NCI-H1694 (cell line): ENCODE results near the gene ZNF398.

Experiments used
- DNase-seq: peaks from one replicate; lab custom pipeline; 2025; lab: John Stamatoyannopoulos, UW

The ZNF398 gene

DNA sequence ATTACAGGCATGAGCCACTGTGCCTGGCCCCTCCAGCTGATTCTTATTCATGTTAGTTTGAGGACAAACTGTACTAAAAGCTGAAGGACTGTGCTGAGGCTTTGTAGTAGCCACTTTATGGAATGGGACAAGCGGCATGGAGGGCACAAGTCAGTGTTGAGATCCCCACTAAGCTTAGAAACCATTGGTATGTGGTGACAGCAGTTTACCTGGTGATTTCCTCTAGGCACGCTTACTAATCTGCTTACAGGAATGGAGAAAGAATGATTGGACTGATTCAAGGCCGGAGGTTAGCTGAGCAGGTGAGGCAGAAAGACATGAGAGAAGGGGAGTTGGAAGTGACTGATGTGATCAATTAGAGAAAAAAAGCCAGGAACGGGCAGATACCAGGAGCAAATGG, 3.7 kb downstream of the ZNF398 start:
- DNase-seq, result no peak

DNA sequence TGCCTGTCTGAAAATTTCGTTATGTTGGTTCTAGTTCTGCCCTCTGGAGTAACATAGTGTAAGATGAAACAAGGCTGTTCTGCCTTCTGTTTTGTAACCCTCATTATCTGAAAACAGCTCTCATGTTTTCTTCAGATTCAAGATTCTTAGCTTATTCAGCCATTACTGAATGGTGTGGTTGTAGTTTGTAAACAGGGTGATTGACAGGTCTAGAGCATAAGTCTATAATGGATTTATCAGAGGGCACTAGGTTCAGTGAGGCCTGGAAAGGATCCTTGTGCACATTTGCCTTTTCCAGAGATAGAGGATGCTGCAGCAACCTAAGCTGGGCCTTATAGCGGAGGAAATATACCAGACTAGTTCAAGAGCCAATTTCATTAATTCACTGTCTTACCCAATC, 6.1 kb downstream of the ZNF398 start:
- no peak for DNase-seq

DNA sequence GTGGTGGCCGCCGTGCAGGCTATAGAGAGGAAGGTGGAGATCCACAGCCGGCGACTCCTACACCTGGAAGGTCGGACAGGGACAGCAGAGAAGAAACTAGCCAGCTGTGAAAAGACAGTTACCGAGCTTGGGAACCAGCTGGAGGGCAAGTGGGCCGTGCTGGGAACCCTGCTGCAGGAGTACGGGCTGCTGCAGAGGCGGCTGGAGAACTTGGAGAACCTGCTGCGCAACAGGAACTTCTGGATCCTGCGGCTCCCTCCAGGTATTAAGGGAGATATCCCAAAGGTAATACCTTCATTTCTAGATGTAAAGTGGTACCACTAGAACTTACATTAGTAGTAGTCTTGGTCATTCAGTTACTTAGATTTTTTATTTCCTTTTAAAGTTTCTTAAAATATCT, 6.8 kb downstream of the ZNF398 start:
- no peak for DNase-seq

DNA sequence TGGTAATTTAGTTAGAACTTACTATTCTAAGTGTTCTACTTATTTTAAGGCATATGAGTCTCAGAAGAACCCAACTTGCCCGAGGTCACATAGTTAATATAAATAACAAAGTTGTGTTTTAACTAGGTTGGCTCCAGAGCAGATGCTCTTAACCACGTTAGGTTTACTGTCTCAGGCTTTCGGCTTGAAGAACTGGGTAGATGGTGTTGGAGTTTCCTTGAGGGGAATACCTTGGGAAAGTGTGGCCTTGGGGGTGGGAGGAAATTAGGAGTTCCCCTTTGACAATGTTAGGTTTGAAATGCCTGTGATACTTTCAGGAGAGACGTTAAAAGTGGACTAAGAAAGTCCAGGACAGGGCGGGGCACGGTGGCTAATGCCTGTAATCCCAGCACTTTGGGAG, 9.6 kb downstream of the ZNF398 start:
- DNase-seq, result no peak

DNA sequence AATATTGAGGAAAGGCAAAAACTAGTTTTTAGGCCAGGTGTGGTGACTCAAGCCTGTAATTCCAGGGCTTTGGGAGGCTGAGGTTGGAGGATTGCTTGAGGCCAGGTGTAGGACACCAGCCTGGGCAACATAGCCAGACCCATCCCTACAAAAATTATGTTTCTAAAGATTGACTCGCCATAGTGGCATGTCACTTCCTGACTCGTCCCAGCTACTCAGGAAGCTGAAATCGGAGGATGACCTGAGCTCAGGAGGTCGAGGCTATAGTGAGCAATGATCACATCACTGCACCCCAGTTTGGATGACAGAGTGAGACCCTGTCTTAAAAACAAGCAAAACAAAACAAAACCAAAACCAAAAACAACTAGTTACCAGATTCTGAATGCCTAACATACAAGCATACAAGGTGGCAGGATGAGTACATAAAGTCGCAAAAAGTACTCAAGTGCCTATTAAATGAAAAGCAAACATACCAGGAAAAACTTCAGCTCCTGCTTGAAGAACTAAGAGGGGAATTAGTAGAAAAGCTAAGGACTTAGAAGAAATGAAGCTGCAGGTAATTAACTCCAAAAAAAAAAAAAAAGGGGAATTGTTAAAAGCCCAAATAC, 14.1 kb downstream of the ZNF398 start:
- DNase-seq, result no peak

DNA sequence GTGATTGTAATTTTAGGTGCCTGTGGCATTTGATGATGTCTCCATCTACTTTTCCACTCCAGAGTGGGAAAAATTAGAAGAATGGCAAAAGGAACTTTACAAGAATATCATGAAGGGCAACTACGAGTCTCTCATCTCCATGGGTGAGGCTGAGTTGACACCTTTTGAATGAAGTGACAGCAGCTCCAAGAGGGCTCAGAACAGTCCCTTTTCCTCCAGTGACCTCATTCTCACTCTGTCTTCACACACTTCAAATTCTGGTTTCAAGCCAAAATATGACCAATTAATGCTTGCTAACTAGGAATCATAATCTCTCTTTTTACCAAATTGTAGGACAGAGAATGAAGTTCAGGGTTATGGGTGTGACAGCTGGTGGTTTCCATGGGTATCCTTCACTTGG, 18.9 kb downstream of the ZNF398 start:
- DNase-seq, result no peak

DNA sequence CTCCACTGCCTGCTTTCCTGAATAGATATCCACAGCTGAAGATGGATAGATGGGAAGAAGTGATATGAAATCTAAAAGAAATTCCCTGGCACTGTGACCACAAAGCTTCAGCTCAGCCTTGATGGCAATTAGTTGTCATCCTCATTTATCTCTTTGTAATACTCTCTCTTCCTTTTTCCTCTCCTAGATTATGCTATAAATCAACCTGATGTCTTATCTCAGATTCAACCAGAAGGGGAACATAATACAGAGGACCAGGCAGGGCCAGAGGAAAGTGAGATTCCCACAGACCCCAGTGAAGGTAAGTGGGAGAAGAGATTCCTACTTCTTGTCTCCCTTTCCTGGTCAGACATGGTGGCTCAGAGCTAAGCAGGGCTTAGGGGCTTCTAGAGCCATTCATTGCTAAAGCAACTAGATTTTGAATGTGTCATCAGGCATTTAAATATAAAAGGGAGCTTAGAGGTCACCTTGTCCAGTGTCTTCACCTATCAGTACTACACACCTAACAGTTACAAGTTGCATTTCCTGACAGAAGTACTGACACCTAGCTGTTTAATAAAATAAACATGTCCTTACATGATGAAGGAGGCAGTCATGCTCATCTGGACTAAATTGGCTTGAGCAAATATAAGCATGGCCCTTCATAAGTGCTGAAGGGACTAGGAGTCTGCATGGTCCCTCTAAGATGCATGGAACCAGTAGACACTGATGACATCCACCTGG, 19.5 kb downstream of the ZNF398 start:
- no peak for DNase-seq

DNA sequence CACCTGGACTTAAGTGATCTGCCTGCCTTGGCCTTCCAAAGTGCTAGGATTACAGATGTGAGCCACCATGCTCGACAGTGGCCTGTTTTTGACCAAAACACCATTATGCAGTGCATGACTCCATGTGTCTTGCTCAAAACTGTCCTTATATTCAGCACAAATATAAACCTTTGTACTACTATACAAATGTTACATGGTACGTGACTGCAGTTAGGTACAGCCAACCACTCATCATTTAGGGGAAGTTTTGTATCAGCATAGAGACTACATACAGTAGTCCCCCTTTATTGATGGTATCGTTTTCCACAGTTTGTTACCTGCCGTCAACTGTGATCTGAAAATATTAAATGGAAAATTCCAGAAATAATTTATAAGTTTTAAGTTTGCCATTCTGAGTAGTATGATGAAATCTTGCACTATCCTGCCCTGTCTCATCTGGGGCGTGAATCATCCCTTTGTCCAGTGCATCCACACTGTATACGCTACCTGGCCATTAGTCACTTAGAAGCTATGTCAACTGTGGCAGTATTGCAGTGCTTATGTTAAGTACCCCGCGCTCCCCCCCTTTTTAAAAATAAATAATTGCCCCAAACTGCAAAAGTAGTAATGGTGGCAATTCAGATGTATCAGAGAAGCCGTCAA, 24.8 kb downstream of the ZNF398 start:
- no peak for DNase-seq

DNA sequence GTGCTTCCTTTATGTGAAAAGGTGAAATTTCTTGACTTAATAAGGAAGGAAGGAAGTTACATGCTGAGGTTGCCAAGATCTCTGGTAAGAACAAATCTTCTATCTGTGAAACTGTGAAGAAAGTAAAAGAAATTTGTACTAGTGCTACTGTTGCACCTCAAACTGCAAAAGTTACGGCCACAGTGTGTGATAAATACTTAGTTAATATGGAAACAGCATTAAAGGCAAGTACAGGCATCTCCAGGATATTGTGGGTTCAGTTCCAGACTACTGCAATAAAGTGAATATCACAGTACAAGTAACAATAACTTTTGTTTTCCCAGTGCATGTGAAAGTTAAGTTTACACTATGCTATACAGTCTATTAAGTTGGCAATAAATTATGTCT, 25.3 kb downstream of the ZNF398 start:
- DNase-seq, result no peak

DNA sequence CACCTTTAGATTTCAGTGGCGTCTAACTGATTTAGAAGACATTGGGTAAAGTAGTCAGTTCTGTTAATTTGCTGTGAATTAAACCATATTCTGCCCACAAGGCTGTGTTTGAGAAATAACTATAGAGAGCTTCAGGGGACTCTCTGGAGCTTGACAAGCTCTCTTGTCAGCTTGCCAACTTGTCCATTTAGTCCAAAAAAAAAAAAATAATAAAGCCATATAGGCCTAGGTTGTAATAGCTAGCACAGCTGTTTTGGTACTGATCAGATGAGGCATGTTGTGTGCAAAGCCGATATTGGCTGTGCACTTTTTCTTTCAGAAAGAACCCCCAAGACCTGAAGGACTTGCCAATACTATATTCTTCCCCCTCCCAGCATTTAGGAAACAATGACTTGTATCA, 27.9 kb downstream of the ZNF398 start:
- DNase-seq, result no peak

DNA sequence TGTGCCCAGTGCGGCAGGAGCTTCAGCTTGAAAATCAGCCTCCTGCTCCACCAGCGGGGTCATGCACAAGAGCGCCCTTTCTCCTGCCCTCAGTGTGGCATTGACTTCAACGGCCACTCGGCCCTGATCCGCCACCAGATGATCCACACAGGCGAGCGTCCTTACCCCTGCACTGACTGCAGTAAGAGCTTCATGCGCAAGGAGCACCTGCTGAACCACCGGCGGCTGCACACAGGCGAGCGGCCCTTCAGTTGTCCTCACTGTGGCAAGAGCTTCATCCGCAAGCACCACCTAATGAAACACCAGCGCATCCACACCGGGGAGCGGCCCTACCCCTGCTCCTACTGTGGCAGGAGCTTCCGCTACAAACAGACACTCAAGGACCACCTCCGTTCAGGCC, 32.0 kb downstream of the ZNF398 start:
- DNase-seq, result no peak

DNA sequence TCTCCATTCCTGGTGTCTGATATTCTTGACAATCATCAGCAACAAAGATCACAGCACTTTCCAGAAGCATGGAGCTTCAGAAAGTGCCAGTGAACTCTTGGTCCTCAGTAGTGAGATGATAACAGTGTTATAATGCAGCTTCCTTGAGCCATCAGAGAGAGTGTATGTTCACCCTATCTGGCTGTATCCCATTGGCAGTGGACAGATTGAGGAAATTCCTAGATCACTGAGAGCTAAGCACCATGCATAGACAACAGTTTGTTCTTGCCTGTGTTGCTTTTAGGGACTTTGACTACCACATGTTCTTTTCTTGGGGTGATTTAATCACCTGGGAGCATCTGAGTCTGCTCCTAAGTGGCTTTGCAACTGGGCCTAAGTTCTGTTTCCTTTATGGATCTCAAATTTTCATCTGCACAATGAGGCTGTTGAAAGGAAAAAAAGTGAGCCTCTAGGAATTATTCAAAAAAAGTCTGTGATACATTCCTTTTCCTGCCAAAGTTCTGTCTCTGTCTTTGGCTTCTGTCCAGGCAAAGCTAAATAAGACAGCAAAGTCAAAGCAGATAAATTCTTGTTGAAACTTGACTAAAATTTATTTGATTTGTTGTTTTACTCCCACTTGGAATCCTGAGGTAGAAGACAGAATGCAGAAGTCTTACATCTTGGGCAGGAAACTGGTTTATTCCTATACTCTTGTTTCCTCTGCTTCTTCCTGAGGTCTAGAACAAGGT, 33.6 kb downstream of the ZNF398 start:
- no peak for DNase-seq

DNA sequence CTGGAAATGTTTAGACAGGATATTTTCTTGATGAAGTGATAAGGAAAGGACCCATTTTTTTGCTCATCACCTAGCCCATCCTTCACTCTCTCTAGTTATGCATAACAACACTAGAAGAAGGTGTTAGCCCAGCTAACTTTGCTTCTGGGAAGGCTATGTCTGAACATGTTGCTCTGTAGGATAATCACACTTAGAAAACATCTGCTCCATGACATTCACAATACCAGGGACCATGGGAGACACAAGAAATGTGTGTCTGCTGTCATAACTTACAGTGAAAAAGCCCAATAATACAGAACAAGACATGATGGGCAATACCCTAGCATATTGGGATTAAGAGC, 34.2 kb downstream of the ZNF398 start:
- DNase-seq, result no peak

DNA sequence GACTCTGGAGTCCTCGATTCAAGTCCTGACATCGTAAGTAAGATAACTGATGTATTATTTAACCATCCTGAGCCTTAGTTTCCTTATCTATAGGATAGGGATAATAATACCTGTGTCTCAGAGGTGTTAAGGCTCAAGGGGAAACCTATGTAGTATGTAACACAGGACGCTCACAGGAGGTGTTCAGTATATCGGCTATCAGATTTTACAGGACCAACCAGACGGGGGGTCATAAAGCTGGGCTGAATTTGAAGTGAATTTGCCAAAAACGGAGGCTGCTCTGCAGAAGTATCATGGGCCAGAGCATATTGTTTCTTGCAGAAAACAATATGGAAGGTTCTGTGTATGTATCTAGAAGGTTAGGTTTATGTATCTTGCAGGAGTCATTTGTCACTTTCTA, 37.0 kb downstream of the ZNF398 start:
- no peak for DNase-seq

DNA sequence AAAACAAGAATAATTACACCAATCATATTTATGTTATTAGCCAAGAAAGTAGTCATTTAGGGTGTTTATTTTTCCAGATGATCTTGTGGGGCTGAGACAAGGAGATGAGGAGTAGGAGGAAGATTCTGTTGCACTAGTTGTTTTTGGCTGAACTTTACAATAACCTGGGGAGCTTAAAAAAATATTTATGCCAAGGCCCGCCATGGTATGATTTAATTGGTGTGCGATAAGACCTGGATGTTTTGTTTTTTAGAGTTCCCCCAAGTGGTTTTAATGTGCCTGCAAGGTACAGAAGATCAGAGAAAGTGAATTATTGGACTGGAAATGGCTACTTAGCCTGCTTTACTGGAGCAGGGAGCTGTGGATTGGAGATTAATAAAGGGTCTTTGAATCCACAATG, 41.0 kb downstream of the ZNF398 start:
- no peak for DNase-seq

DNA sequence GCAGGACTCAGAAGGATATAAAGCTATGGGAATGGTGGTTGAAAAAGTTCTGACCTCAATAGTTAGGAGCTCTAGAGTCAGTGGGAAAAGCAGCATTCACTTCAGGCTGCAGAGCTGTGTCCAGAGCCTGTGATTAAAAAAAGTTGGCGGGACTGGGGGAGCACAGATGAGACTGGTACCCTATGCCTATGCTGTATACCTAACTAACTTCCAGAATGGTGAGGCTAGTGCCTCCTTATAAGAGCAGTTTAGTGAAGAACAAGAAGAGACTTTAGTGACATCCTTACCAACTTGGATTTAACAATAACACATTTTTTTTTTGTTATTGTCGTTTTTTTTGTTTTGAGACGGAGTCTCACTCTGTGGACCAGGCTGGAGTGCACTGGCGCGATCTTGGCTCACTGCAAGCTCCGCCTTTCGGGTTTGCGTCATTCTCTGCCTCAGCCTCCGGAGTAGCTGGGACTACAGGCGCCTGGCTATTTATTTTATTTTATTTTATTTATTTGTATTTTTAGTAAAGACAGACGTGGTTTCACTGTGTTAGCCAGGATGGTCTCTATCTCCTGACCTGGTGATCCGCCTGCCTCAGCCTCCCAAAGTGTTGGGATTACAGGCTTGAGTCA, 41.5 kb downstream of the ZNF398 start:
- DNase-seq, result no peak

DNA sequence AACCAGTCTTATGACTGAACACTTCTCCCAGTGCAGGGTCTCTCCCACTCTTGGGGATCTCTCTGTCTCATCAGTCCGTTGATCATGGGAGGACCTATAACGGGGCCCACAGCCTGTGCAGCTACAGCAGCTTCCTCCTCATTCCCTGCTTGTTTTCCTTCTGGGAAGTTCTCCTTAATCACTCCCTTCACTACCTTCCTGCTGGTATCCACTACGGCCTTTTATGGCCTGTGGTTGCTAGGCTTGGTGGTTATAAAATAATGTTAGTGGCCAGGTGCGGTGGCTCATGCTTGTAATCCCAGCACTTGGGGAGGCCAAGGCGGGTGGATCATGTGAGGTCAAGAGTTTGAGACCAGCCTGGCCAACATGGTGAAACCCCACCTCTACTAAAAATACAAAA, 44.6 kb downstream of the ZNF398 start:
- no peak for DNase-seq

DNA sequence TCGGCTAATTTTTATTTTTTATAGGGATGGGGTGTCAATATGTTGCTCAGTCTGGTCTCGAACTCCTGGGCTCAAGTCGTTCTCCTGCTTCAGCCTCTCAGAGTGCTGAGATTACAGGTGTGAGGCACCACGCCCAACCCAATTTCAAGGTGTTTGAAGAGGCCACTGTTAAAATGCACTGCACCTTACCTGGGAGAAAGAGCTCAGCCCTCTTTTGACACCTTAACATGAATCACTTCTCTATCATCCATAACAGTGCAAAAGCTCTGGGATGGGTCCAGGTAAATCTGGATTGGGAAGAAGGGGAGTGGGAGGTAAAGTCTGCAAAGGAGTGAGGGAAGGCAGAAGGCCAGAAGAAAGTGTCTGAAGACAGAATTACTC, 47.5 kb downstream of the ZNF398 start:
- no peak for DNase-seq

DNA sequence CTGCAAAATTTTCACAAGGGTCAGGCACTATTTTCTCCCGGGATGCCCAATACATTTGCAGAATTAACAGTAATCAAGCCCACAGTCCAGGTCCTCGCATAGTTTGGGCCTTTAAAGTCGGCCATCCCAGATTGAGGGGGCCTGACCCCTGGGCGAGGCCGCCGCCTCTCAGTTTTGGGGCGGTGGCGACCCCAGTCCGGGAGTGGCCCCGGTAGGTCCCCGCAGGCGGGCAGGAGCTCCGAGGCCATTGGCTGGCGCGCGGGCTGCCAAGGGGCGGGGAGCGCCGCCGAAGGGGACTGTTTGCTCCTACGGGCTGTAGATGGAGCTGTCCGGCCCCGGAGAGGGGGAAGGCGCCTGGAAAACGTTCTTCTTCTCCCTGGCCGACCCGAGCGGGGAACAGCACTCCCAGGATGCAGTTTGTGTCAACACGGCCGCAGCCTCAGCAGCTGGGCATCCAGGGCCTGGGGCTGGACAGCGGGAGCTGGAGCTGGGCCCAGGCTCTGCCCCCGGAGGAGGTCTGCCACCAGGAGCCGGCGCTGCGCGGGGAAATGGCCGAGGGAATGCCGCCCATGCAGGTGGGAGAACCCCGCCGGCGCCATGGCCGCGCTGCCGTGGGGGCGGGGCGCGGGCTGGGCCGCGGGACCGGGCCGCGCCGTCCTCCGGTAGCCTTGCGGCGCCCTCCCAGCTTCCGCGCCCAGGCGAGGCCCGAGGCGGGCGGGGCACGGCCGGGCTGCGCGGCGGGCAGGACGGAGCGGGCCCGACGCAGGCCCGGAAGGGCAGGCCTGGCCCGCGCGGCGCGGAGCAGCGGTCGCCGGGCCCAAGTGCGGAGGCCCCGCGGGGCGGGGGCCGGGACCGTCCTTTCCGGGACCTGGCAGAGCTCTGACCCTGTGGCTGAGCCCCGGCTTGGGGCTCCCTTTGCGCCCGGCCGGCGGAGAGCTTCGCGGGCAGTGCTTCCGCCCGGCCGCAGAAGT, 48.2 kb downstream of the ZNF398 start, which contains the start of gene ZNF282:
ZNF282 (plus strand) TSS at position 367 of the 971 bp plus-strand sequence; CDS start at position 411, 44 bp downstream.
- peak; percentile 78 for DNase-seq

DNA sequence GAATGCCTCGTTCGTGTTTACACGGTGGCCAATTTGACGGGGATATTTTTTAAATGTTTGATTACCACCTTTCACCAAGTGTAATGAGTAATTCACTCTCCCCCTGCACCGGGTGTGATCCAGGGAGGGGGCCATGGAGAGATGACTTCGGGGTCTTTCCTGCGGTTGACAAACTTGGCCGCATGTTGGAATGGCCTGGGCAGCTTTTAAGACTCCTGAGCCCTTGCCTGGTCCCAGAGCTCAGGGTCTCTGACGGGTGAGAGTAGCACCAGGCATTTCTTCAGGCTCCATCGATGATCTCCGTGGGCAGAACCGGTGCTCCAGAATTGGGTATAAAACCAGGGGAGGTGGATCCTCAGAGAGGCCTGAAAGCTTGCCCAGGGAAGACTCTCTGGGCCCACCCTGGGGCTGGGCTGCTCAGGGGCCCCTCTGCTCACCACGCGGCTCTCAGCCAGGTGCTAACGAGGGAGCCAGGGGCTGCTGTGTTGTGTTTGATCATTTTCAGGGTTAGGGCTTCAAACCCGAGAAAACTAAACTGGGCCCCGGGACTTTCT, 49.0 kb downstream of the ZNF398 start:
- no peak for DNase-seq

DNA sequence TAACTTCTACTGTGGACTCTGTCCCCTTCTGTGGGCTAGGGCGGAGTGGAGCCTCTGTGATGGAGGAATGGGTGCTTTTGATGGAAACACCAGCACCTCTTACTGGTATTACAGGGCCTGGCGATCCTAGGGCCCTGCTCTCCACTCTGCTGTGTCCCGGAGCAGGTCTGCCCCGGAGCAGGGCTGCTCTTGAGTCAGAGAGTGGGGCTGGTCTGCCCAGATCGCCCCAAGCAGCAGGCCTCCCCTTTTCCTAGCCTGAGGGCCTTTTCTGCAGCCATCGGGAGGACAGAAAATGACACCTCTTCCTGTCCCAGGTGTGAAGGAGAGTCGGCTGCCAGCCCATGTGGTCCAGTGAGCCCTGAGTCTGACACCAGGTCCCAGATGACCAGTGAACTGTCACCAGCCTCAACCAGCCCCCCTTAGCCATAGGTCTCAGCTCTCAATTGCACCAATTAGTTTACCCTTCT, 49.5 kb downstream of the ZNF398 start:
- no peak for DNase-seq
